Gastroesophageal sphincter (tissue), 3 donors: ENCODE data around the gene TGIF2.

Experiments used
- EP300 ChIP-seq: sonication (generic); formaldehyde crosslinking; IDR thresholded peaks from one replicate; pipeline ENCODE4 v1.6.1; 2017; ENCODE audit warnings: antibody characterized with exemption, mild to moderate bottlenecking
- POLR2AphosphoS5 ChIP-seq: sonication (generic); formaldehyde crosslinking; IDR thresholded peaks from one replicate; pipeline ENCODE4 v1.6.1; 2017; ENCODE audit warnings: antibody characterized with exemption
- TF ChIP-seq, protein P1 (sequence below), 4 experiments: fragments of 200-600 bp in 2 of 4; fragments of 450-650 bp in 2 of 4; sonication (generic) in 1 of 4; IDR thresholded peaks; one replicate each; pipeline ENCODE4 v1.5.1; 2017 to 2019; ENCODE audit warnings: antibody characterized with exemption in 4 of 4, mild to moderate bottlenecking in 2 of 4, moderate library complexity in 2 of 4

GRCh38 chr20:36563374-36563773 lies 10.0 kb upstream of the TGIF2 start:
- TF ChIP-seq EP300 (no peak), POLR2AphosphoS5 (no peak)
- TF ChIP-seq, protein P1, sequence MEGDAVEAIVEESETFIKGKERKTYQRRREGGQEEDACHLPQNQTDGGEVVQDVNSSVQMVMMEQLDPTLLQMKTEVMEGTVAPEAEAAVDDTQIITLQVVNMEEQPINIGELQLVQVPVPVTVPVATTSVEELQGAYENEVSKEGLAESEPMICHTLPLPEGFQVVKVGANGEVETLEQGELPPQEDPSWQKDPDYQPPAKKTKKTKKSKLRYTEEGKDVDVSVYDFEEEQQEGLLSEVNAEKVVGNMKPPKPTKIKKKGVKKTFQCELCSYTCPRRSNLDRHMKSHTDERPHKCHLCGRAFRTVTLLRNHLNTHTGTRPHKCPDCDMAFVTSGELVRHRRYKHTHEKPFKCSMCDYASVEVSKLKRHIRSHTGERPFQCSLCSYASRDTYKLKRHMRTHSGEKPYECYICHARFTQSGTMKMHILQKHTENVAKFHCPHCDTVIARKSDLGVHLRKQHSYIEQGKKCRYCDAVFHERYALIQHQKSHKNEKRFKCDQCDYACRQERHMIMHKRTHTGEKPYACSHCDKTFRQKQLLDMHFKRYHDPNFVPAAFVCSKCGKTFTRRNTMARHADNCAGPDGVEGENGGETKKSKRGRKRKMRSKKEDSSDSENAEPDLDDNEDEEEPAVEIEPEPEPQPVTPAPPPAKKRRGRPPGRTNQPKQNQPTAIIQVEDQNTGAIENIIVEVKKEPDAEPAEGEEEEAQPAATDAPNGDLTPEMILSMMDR (IDR thresholded peaks at IDR 0.05), result no peak
